GM12801 (cell line): ENCODE data around the gene TMEM89.

Experiments used
- CTCF ChIP-seq: IDR thresholded peaks from one replicate; pipeline ENCODE4 v1.5.1; 2011; ENCODE audit warnings: control low read depth; ENCODE audit not compliant: insufficient read length; ENCODE audit errors: extremely low read depth

TMEM89 gene

GRCh38 chr3:48631516-48632448, 10.2 kb upstream of the TMEM89 start:
- TF ChIP-seq CTCF = no peak

- no peak for TF ChIP-seq CTCF
Measured at GRCh38 chr3:48630833-48631232, 9.3 kb upstream of the TMEM89 start.

- no peak for TF ChIP-seq CTCF
Measured at GRCh38 chr3:48630407-48630806, 8.8 kb upstream of the TMEM89 start.

DNA sequence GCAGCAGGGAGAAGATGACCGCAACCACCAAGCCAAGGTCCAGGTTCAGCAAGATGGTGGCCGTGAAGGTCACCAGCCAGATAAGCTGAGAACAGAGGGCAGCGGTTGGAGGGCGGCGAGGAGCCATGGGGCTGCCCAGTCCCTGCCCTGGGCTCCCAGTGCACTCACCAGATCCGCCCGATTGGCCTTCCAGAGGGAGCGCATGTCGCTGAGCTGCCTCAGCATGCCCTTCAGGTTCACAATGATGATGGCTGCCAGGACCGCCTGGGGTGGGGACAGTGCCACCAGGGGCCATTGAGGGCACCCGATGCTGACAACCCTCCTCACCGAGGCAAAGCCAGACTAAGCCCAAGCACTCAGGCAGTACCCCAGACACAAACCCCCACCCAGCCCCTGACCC, 8.3 kb upstream of the TMEM89 start:
- TF ChIP-seq CTCF = no peak

- TF ChIP-seq CTCF = no peak
Measured at GRCh38 chr3:48628277-48629017, 6.9 kb upstream of the TMEM89 start.

DNA sequence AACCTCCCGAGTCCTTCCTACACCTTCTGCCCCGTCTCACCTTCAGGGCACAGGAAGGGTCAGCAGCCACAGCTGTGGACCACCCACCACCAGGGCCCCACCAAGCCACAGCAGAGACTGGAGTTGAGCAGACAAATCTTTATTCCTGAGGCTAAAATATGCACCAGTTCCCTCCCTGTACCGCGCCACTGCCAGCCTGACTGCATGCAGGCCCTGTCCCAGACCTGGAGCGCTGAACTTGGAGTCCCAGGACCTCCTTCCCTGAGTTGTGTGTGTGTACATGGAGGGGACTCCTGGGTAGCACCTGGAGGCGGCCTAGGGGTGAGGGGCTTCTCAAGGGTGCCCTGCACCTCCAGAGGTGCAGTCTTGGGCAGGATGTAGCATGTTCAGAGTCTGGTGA, 4.0 kb upstream of the TMEM89 start:
- TF ChIP-seq CTCF = no peak

DNA sequence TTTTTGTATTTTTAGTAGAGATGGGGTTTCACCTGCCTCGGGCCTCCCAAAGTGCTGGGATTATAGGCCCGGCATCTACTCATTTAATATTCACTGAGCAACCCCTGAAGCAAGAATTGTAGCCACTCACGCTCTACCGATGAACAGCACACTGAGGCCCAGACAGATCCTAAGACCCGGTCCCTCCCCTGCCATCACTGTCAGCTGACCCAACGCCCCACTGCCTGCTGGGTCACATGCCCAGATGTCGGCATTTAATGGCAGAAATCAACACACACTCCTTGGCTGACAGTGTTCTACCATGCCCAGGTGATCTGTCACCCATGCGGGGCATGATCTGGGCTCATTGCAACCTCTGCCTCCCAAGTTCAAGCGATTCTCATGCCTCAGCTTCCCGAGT, 3.2 kb upstream of the TMEM89 start:
- no peak for TF ChIP-seq CTCF
